RWPE2 (cell line): Measurements from ENCODE around the gene CDH10.

Experiments
- ATAC-seq: fragments of 200-7000 bp; cut with Tn5 transposase; 3 replicates; pipeline ENCODE4 v1.9.1; 2021; ENCODE audit warnings: low read depth
- DNase-seq: peaks from one replicate; pipeline ENCODE4 v3.0.0-alpha.2; 2020; ENCODE audit warnings: low spot score
- H3K27ac ChIP-seq: fragments of 450-650 bp; 2 replicates; pipeline ENCODE4 v1.5.1; 2017; ENCODE audit warnings: mild to moderate bottlenecking; ENCODE audit not compliant: poor library complexity, severe bottlenecking
- H3K27me3 ChIP-seq: fragments of 250-450 bp; sonication (Bioruptor Pico); 2 replicates; pipeline ENCODE4 v1.5.1; 2021; ENCODE audit warnings: mild to moderate bottlenecking, moderate library complexity; ENCODE audit not compliant: insufficient read depth, poor library complexity, severe bottlenecking
- H3K36me3 ChIP-seq: fragments of 250-450 bp; sonication (Bioruptor Pico); 2 replicates; pipeline ENCODE4 v1.5.1; 2020; ENCODE audit warnings: low read depth, mild to moderate bottlenecking, moderate library complexity
- H3K4me1 ChIP-seq: fragments of 250-450 bp; sonication (Bioruptor Pico); 2 replicates; pipeline ENCODE4 v1.5.1; 2021; ENCODE audit warnings: mild to moderate bottlenecking, moderate library complexity; ENCODE audit not compliant: insufficient read depth, poor library complexity, severe bottlenecking
- H3K4me3 ChIP-seq: fragments of 250-450 bp; sonication (Bioruptor Pico); 2 replicates; pipeline ENCODE4 v1.5.1; 2021; ENCODE audit warnings: mild to moderate bottlenecking, moderate library complexity; ENCODE audit not compliant: severe bottlenecking
- H3K9me3 ChIP-seq: fragments of 250-450 bp; sonication (Bioruptor Pico); 2 replicates; pipeline ENCODE4 v1.5.1; 2021; ENCODE audit warnings: mild to moderate bottlenecking, moderate library complexity; ENCODE audit not compliant: severe bottlenecking
- TF ChIP-seq, protein P1 (sequence below): fragments of 450-650 bp; IDR thresholded peaks from one replicate; pipeline ENCODE4 v1.5.1; 2017; ENCODE audit warnings: mild to moderate bottlenecking, moderate library complexity; ENCODE audit not compliant: poor library complexity, severe bottlenecking

Gene CDH10

DNA sequence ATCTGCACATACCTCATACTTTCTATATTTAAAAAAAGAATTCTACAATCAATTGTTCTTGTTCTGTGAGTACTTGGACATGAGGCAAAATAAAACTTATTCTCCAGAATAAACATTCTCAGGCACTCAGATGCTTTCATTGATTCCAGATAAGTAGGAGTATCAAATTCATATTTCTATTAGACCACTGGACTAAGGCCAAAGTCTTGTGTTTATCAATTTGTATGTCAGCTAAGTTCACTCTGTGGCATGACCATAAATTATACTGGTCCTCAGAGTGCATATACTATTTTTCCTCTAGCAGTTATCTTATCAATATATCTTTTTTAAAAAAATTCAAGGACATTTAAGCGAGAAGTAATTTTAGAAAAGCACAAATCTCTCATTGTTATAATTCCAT, 28.2 kb downstream of the CDH10 start:
- Histone ChIP-seq H3K9me3 (no peaks in the 10 kb centered on the region), H3K27me3 (no peaks in the 10 kb centered on the region), H3K4me1 (no peaks in the 10 kb centered on the region), H3K36me3 (no peaks in the 10 kb centered on the region), H3K27ac (no peak overlapping the region), H3K4me3 (no peak overlapping the region)
- DNase-seq (no peak), ATAC-seq (no peak)
- TF ChIP-seq, protein P1, sequence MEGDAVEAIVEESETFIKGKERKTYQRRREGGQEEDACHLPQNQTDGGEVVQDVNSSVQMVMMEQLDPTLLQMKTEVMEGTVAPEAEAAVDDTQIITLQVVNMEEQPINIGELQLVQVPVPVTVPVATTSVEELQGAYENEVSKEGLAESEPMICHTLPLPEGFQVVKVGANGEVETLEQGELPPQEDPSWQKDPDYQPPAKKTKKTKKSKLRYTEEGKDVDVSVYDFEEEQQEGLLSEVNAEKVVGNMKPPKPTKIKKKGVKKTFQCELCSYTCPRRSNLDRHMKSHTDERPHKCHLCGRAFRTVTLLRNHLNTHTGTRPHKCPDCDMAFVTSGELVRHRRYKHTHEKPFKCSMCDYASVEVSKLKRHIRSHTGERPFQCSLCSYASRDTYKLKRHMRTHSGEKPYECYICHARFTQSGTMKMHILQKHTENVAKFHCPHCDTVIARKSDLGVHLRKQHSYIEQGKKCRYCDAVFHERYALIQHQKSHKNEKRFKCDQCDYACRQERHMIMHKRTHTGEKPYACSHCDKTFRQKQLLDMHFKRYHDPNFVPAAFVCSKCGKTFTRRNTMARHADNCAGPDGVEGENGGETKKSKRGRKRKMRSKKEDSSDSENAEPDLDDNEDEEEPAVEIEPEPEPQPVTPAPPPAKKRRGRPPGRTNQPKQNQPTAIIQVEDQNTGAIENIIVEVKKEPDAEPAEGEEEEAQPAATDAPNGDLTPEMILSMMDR, result no peak

DNA sequence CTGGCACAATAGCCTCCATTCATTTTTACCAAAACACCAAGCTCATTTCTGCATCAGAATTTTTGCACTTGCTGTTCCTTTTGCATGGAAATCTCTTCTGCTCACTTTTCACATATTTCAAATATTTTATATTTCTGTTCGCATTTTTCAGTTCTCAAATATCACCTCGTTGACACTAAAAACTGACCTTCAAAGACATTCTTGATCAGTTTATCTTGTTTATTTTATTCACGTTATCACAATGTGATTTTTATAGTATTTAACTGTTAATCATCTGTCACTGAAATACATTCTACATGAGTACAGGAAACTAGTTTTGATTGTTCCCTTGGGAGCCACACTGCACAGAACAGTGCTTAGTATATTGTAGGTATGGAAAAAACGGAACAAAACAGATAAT, 29.6 kb downstream of the CDH10 start:
- ATAC-seq (no peak), DNase-seq (no peak)
- H3K9me3 ChIP-seq, result no peaks in the 10 kb centered on the region
- no peak overlapping the region for H3K4me3 ChIP-seq
- no peaks in the 10 kb centered on the region for H3K4me1 ChIP-seq
- H3K27ac ChIP-seq, result no peak overlapping the region
- no peaks in the 10 kb centered on the region for H3K27me3 ChIP-seq
- TF ChIP-seq, protein P1, result no peak
- no peaks in the 10 kb centered on the region for H3K36me3 ChIP-seq

DNA sequence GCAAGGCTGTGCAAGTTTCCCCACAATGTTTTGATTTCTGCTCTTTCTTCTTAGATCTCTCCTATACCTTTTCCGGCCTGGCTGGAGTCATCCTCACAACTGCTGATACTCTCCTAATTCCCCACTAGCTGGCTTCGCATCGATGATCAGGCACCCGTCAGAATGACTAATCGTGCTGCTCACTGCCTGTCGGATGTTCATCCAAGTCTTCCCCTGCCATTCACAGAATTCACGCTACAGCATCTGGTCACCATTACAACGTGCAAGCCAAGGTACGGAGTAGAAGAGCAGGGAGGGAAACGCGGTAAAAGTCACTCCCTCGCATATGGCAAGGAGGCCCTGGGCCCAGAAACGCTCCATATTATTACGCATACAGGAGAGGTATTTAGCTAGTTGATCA, 35.1 kb downstream of the CDH10 start:
- Histone ChIP-seq H3K4me3 (no peak overlapping the region), H3K36me3 (no peaks in the 10 kb centered on the region), H3K27ac (no peak overlapping the region), H3K4me1 (no peaks in the 10 kb centered on the region), H3K27me3 (no peaks in the 10 kb centered on the region), H3K9me3 (no peaks in the 10 kb centered on the region)
- DNase-seq (no peak), ATAC-seq (no peak)
- TF ChIP-seq, protein P1, result no peak

DNA sequence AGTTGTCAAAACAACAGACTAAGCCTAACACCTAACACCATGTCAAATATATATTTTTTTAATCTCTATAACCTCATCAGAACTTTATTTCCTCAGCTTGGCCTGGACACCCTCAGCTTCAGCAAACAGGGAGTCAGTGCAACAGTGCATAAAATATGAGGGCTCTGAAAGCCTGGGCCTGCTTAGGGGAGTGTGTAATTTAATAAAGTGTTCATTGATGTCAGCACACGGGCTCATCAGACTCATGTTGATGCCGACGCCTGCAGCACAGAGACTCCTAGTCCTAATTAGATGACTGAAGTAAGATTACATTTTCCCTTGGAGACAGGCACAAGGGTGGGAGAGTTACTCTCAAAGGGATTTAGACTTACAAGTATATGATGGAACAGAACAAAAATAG, 37.8 kb downstream of the CDH10 start:
- TF ChIP-seq, protein P1, result no peak
- no peak for ATAC-seq

DNA sequence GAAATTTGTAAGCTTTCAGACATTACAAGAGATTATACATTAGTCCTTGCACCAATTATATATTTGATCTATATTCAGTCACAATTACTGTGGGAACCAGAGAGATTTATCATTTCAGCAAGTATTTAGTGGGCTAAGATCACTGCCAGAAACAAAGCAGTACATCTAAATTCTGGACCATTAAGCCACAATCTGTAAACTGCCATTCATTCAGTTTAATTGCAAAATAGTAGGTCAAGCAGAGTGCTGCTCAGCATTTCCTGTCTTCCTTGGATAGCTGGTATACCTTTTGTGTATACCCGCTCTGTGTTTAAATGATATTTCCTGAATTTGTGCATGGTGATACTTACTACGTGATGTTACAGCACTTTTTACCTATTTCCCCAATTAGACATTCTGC, 42.6 kb downstream of the CDH10 start:
- ATAC-seq, result no peak
- Histone ChIP-seq H3K4me3 (no peak overlapping the region), H3K36me3 (no peaks in the 10 kb centered on the region), H3K27ac (no peak overlapping the region), H3K9me3 (no peaks in the 10 kb centered on the region), H3K27me3 (peaks cover 6% of the 10 kb centered on the region), H3K4me1 (no peaks in the 10 kb centered on the region)
- DNase-seq, result no peak
- TF ChIP-seq, protein P1, result no peak

More for the DNA sequence above, 37.8 kb downstream of the CDH10 start:
- Histone ChIP-seq H3K27me3 (no peaks in the 10 kb centered on the region), H3K4me3 (no peak overlapping the region), H3K36me3 (no peaks in the 10 kb centered on the region), H3K4me1 (no peaks in the 10 kb centered on the region), H3K27ac (no peak overlapping the region), H3K9me3 (no peaks in the 10 kb centered on the region)
- DNase-seq, result no peak
